Retina (tissue), 1 donor: ENCODE data around the gene PSMD1.
"Not testable (repeated sequence)": the region's sequence is repeated elsewhere in the genome, so short reads cannot be mapped to it uniquely, and the experiment has no call there.

Experiments
- DNase-seq: peaks from one replicate; pipeline ENCODE4 v3.0.0-alpha.2; 2016

Gene PSMD1

GRCh38 chr2:231187736-231188505 is 131.3 kb downstream of the PSMD1 start:
- no peak for DNase-seq

DNA sequence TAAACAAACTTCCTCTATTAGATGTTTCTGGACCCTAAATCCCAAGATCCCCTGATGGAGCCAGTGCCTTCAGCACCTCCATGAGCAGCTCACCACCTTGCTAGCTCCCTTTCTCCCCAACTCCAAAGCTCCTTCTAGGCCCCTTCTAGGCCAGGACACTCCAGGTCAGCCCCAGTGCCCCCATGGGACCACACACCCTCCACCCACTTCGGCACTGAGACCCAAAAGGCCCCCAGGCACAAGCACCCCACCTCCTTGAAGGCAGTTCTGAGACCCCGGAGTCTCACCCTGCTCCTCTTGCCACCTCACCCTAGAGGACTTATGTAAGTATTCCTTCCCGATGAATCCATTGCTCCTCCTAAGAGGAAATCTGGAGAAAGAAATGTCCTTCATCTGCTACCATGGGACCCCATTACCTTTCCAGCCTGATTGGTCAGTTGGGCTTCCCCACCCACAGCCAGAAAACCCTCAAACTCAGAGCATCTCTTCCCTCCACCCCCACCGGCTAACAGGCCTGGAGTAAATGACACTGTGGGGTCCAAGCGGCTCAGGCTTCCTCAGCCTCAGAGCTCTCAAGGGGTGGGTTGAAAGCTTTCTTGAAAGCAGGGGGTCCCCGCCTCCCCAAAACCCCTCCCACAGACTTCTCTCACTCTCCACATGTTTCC is 132.0 kb downstream of the PSMD1 start:
- DNase-seq = no peak

DNA sequence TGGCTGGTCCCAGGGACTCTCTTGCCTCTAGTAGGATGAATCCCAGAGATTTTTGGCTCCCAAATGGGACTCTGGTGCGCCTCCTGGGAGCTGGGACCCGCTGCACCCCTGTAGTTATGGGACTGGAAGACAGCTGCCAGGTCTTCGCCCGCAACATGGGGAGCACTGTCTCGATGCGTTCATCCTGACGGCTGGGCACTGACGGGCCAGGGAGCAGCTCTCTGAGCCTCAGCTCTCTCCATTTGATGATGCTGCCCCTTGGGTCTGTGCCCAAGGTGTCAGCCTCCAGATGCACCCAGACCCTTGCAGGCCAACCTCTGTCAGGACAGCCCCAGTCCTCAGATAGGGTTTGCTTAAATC is 132.5 kb downstream of the PSMD1 start:
- no peak for DNase-seq

GRCh38 chr2:231189571-231190495 is 133.2 kb downstream of the PSMD1 start:
- DNase-seq = peak; percentile 44

DNA sequence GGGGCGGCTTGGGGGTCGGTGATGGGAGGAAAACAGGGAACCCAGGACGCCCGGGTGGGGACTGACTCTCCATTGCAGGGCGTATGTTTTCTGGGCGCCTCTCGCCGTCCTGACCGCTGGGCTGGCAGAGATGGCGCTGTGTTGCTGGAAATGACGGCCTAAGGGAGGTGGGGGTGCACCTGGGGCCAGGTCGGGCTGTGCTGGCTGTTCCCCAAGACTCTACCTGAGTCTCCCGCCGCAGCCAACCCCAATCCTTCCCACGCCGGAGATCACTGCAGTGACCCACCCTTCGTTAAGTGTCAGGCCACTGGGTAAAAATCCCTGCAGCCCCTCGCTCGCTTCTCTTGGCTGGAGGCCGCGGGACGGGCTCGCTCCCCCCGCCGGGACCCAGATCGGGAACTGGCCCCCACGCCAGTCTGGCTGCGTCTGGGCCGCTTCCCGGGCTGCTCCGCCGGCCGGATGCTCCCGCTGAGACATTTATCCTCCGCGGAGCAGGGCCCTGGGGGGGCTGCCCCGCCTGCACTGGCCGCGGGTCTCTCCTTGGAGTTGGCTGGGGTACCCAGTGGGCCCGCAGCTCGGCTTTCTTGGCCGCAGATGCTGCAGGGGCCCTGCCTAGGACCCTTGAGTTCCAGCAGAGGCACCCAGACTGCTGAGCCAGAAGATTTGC is 134.0 kb downstream of the PSMD1 start:
- DNase-seq = peak; percentile 72

DNA sequence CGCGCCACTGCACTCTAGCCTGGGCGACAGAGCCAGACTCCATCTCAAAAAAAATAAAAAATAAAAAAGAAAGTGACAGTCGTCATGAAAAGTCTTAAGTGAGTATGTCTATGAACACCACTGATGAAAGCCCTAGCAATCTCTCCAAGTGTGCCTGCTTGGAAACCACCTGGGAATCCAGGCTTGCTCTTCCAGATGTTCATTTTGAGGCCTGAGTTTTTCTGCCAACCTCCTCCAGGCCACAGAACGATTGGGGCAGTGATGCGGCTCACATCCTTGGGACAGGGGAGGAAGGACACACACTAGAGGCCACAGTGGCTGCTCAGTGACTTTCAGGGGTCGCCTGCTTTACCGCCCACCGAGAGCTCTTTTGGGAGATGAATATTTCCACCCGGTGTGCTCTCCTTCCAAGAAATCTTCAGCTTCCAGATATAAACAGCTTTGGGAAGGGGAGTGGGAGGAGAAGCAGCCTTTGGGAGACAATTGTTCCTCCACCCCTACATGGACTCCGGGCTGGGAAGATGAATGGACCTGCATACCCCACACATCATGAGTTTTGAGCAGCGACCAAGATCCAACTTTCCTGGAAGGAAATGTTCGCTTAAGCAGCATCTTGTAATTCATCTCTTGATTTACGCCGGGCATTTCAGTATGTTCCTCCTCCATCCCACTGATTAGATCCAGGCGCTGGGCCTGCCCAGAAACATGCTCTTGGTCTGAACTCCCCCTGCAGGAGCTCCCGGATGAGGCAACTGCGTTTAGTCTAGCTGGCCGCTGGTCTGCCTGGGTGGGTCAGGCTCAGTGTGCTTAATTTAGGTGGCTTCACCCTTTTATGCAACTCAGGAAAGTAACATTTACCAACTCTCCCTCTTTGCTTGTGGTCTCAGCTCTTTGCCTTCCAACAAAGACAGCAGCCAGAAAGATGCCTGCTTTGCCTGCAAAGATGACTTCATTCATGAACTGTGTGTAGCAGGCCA is 135.5 kb downstream of the PSMD1 start:
- DNase-seq = peak; percentile 27

- DNase-seq = no peak
Measured at GRCh38 chr2:231193216-231193615, 136.5 kb downstream of the PSMD1 start.

- no peak for DNase-seq
Measured at GRCh38 chr2:231196592-231196991, 139.9 kb downstream of the PSMD1 start.

GRCh38 chr2:231197196-231197595 is 140.5 kb downstream of the PSMD1 start:
- not testable (repeated sequence) for DNase-seq

DNA sequence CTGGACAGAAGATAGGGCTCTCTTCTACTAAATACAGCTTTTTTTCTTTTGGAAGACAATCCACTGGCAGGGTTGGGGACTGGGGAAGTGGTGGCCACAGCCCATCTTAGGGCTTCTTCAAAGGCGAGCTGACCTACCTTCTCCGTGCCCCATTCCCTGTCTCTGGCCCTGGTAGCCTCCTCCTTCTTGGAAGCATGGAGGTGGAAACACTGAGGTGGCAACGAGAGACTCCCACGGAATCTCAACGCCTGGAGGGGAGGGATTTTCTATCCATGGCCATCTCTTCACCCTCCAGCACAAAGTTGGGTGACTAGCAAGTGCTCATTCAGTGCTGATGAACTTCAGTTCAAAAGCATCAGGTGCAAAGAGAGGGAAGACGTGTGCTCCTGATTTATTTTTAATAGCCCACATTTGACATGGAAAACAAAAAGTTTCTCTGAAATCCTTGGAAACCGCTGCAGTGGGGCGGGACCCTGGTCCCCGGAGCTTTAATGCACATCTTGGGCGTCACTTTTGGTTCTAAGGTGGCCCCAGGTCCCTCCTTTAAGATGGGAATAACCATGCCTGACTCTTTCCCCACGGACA is 141.1 kb downstream of the PSMD1 start:
- no peak for DNase-seq

GRCh38 chr2:231198291-231199173 is 141.9 kb downstream of the PSMD1 start, which contains the start of gene ARMC9:
ARMC9 (plus strand) TSS chr2:231198631; CDS start chr2:231206239, 7,608 bp downstream.
- DNase-seq = peak; percentile 95

DNA sequence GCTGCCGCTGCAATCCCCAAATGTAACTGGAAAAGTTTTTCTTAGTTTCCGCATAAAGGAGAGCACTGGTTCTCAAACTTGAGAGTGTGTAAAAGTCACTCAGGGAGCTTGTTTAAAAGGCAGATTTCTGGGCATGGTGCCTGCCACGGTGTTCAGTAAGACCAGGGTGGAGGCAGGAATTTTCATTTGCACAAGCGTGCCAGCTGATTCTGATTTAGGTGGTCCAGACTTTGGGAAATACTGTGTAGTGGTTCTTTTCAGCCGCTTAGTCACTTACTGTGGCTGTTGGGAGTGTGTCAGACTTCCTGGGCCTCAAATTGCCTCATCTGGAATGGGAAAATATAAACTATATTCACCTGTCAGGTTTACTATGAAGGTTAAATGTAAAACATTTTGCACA is 142.6 kb downstream of the PSMD1 start:
- no peak for DNase-seq

GRCh38 chr2:231200805-231201474 is 144.3 kb downstream of the PSMD1 start:
- no peak for DNase-seq

DNA sequence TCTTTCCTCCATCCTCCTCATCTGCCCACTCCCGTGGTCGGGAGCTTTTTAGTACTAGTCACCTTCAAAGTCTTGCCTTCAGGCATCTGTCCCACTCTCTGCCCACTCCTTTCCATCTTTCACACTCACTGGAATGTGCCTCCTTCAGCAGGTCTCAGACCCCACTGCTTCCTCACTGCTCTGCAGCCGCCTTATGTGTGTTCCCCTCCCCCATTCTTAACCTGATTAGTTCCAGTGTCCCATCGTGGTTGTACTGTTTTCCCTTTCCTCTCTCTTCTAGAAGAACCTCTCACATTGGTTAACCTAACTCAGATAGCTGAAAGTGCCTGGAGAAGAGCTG is 144.8 kb downstream of the PSMD1 start:
- no peak for DNase-seq

DNA sequence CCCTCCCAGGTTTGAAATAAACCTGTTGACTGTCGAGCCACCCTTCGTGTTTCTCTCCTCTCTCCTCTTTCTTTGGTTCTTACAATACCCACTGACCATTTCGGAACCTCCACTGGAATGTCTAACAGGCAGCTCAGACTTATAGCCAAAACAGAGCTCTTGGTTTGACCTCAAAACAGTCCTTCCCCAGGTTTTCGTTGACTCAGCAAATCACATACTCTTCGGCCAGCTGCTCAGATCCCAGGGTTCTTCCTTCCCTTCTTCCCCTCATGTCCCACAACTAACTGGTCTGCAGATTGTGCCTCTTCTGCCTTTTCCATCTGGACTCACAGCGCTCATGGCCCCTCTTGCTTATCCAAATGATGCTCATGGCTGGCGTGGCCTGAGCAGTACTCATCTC is 146.4 kb downstream of the PSMD1 start:
- no peak for DNase-seq

DNA sequence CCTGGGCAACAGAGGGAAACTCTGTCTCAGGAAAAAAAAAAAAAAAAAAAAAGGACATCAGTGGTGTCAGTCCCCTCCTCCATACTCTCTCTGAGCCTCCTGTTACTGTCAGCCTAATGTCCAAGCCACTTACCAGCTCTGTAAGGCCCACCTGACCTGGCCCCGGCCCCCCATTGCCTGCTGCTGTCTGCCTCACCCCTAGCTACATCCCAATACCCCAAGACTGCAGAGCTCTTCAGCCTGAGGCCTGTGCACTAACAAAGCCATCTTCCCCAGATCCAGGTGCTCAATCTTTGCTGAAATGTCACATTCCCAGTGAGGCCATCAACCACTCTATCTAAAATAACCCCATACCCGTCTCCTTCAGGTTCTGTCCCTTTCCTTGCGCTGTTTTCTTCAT is 147.5 kb downstream of the PSMD1 start:
- no peak for DNase-seq

GRCh38 chr2:231204581-231204980 is 147.9 kb downstream of the PSMD1 start:
- no peak for DNase-seq

GRCh38 chr2:231207734-231208133 is 151.1 kb downstream of the PSMD1 start:
- no peak for DNase-seq

- no peak for DNase-seq
Measured at GRCh38 chr2:231210782-231211181, 154.1 kb downstream of the PSMD1 start.

- no peak for DNase-seq
Measured at GRCh38 chr2:231211486-231211885, 154.8 kb downstream of the PSMD1 start.
